Endothelial cell of umbilical vein (primary cell): ENCODE results near the gene PPOX. TPM values are rescaled to one million over a fixed set of nuclear protein-coding genes. Genes with fewer than 3 reads are reported as not detected.

Experiments used
- BruUV-seq: library from RNA; stranded (reverse); fragments of 400-500 nt; replicated peaks from 2 replicates; lab custom pipeline; 2021; lab: Mats Ljungman, UMichigan
- CTCF ChIA-PET: fragments of 300-600, 350-600 bp; sonication (Branson Sonifier 250); formaldehyde crosslinking; loops from one replicate; lab custom pipeline; 2021; ENCODE audit warnings: antibody characterized with exemption, inconsistent platforms; lab: Charles Lee
- POLR2A ChIA-PET: fragments of 300-600, 350-600 bp; sonication (Branson Sonifier 250); formaldehyde crosslinking; loops from one replicate; lab custom pipeline; 2021; ENCODE audit warnings: antibody characterized with exemption, inconsistent platforms; lab: Charles Lee
- DNase-seq: peaks from one replicate; pipeline ENCODE4 v3.0.0-alpha.2; 2011; ENCODE audit warnings: low read depth, low spot score
- FAIRE-seq: peaks from 2 replicates; lab custom pipeline; 2011; peaks lifted over from hg19 to GRCh38; lab: Jason Lieb, UNC
- H2AFZ ChIP-seq: 2 replicates; pipeline ENCODE4 v1.6.0; 2012; ENCODE audit warnings: low read depth, low read length, control low read depth, inconsistent platforms
- H3K27ac ChIP-seq: 2 replicates; pipeline ENCODE4 v1.5.1; 2011; ENCODE audit warnings: low read depth, mild to moderate bottlenecking, control low read depth, low read length, moderate library complexity; ENCODE audit not compliant: insufficient read depth
- H3K27me3 ChIP-seq, 2 experiments: 2 replicates each; pipeline versions ENCODE4 v1.6.0 to v1.6.1; 2011; ENCODE audit warnings: low read length in 2 of 2, mixed read lengths in 1 of 2; ENCODE audit not compliant: control insufficient read depth in 2 of 2, insufficient read depth in 2 of 2
- H3K36me3 ChIP-seq, 2 experiments: 2 replicates in 1 of 2; 3 replicates in 1 of 2; pipeline ENCODE4 v1.5.1; 2011; ENCODE audit warnings: low read length in 2 of 2, mild to moderate bottlenecking in 1 of 2, moderate library complexity in 1 of 2; ENCODE audit not compliant: control insufficient read depth in 2 of 2, insufficient read depth in 2 of 2; ENCODE audit errors: extremely low read depth in 1 of 2
- H3K4me1 ChIP-seq: 3 replicates; pipeline ENCODE4 v1.5.1; 2011; ENCODE audit warnings: mild to moderate bottlenecking, low read length; ENCODE audit not compliant: control insufficient read depth, insufficient read depth; ENCODE audit errors: extremely low read depth
- H3K4me2 ChIP-seq: 2 replicates; pipeline ENCODE4 v1.6.1; 2011; ENCODE audit warnings: low read length, control low read depth, mixed read lengths; ENCODE audit not compliant: insufficient read depth
- H3K4me3 ChIP-seq, 3 experiments: fragments of 200-600 bp in 1 of 3; sonication (generic), shearing (Covaris generic) in 1 of 3; replicated peaks in 1 of 3; 2 replicates each; pipeline ENCODE4 v1.5.1; 2011 to 2016; ENCODE audit warnings: control low read depth in 3 of 3, low read length in 3 of 3, mild to moderate bottlenecking in 2 of 3, inconsistent platforms in 1 of 3, low read depth in 1 of 3, moderate library complexity in 1 of 3; ENCODE audit not compliant: insufficient read depth in 1 of 3
- H3K79me2 ChIP-seq: 2 replicates; pipeline ENCODE4 v1.6.0; 2012; ENCODE audit warnings: low read length, inconsistent platforms; ENCODE audit not compliant: control insufficient read depth, insufficient read depth
- H3K9ac ChIP-seq: replicated peaks from 2 replicates; pipeline ENCODE3; 2011; ENCODE audit warnings: low read length, control low read depth; ENCODE audit not compliant: insufficient read depth; ENCODE audit errors: extremely low read depth
- H3K9me1 ChIP-seq: replicated peaks from 3 replicates; pipeline ENCODE4 v1.6.0; 2011; ENCODE audit warnings: mild to moderate bottlenecking, low read length; ENCODE audit not compliant: control insufficient read depth, insufficient read depth; ENCODE audit errors: extremely low read depth
- H3K9me3 ChIP-seq: replicated peaks from 2 replicates; pipeline ENCODE4 v1.5.1; 2012; ENCODE audit warnings: low read length, inconsistent platforms; ENCODE audit not compliant: control insufficient read depth, insufficient read depth
- H4K20me1 ChIP-seq: replicated peaks from 2 replicates; pipeline ENCODE3; 2011; ENCODE audit warnings: mild to moderate bottlenecking, low read length; ENCODE audit not compliant: control insufficient read depth, insufficient read depth; ENCODE audit errors: extremely low read depth
- CTCF ChIP-seq, 2 donors: IDR thresholded peaks; 1 replicate in 1 of 2; 2 replicates in 1 of 2; pipeline ENCODE4 v1.5.1; 2011; ENCODE audit warnings: low read length in 2 of 2, mild to moderate bottlenecking in 2 of 2, moderate library complexity in 2 of 2, control low read depth in 1 of 2, inconsistent platforms in 1 of 2, low read depth in 1 of 2; ENCODE audit not compliant: insufficient read depth in 1 of 2; ENCODE audit errors: extremely low read depth in 1 of 2
- EZH2 ChIP-seq: IDR thresholded peaks from 2 replicates; pipeline ENCODE4 v1.6.1; 2012; ENCODE audit warnings: borderline replicate concordance, low read depth, mild to moderate bottlenecking, moderate library complexity, low read length, inconsistent platforms; ENCODE audit not compliant: severe bottlenecking
- FOS ChIP-seq: IDR thresholded peaks from 2 replicates; pipeline ENCODE4 v1.6.1; 2011; ENCODE audit warnings: mild to moderate bottlenecking, low read length, moderate library complexity, borderline replicate concordance; ENCODE audit not compliant: insufficient read depth
- GATA2 ChIP-seq: IDR thresholded peaks from 2 replicates; pipeline ENCODE4 v1.7.0; 2011; ENCODE audit warnings: low read depth, mild to moderate bottlenecking, moderate library complexity, mixed read lengths, low read length; ENCODE audit not compliant: insufficient read length, insufficient read depth
- JUN ChIP-seq: IDR thresholded peaks from 2 replicates; pipeline ENCODE4 v1.6.1; 2011; ENCODE audit warnings: borderline replicate concordance, low read depth; ENCODE audit not compliant: insufficient read length, insufficient read depth
- MAX ChIP-seq: IDR thresholded peaks from 2 replicates; pipeline ENCODE4 v1.6.1; 2011; ENCODE audit not compliant: insufficient read depth, insufficient read length
- MYC ChIP-seq: IDR thresholded peaks from one replicate; pipeline ENCODE4 v1.6.1; 2011; ENCODE audit warnings: mild to moderate bottlenecking, low read depth, low read length
- POLR2A ChIP-seq: IDR thresholded peaks from 2 replicates; pipeline ENCODE4 v1.6.1; 2012; ENCODE audit warnings: low read depth, mild to moderate bottlenecking, control low read depth, low read length
- POLR2AphosphoS5 ChIP-seq: IDR thresholded peaks from 2 replicates; pipeline ENCODE4 v1.6.1; 2012; ENCODE audit warnings: low read depth, mild to moderate bottlenecking, control low read depth, low read length, moderate library complexity; ENCODE audit not compliant: insufficient read depth
- dilution Hi-C: fragments of 300-500 bp; cut with MboI; formaldehyde crosslinking; loops from one replicate; pipeline ENCODE4 v1.15.0; 2019; ENCODE audit warnings: low sequenced_read_pairs; ENCODE audit not compliant: extremely low pct_ligation_motif_present
- intact Hi-C: fragments of 100-400 bp; cut with micrococcal nuclease; formaldehyde crosslinking; loops from one replicate; pipeline ENCODE4 v1.10.0; 2022
- polyA plus RNA-seq, 4 experiments: library from polyadenylated mRNA; depleted of rRNA in 3 of 4; stranded (reverse) in 3 of 4; unstranded in 1 of 4; fragments of >200 nt; gene quantifications; 2 replicates each; pipeline versions ENCODE4 v1.2.1 to v1.2.3, GENCODE V29; 2011 to 2012; ENCODE audit warnings: missing spikeins in 1 of 4
- total RNA-seq: library from RNA; stranded (reverse); gene quantifications from 2 replicates; pipeline ENCODE4 v1.2.3, GENCODE V29; 2021

PPOX gene
- total and polyA plus RNA-seq, 2 donors (not counting 3 experiments of a cell fraction or from before 2014, with no cell fraction given) = 26.4 to 28.5 TPM

GRCh38 chr1:161130266-161130665 is 36.0 kb upstream of the PPOX start:
- no peaks in the 10 kb centered on the region for H3K27me3 ChIP-seq
- H3K4me2 ChIP-seq = peak overlapping the region; percentile 80
- no TSS peak for BruUV-seq
- no peaks in the 10 kb centered on the region for H3K9me1 ChIP-seq
- peaks cover 75% of the 10 kb centered on the region for H3K79me2 ChIP-seq
- ChIA-PET CTCF (interaction anchor here (2.1 kb wide), 1 partner anchor 13 kb away, joined by 5 read pairs; the partner anchor contains the start of genes NIT1 and PFDN2), POLR2A (no interaction called here)
- H3K9me3 ChIP-seq = no peaks in the 10 kb centered on the region
- H3K9ac ChIP-seq = no peak overlapping the region
- intact Hi-C loops = no loop called here
- dilution Hi-C loops = no loop called here
- FAIRE-seq (peak; percentile 40), DNase-seq (peak; percentile 71)
- H3K4me1 ChIP-seq = peaks cover 26% of the 10 kb centered on the region
- H3K36me3 ChIP-seq = peaks cover 9 to 10% of the 10 kb centered on the region in 2 experiments
- no peak overlapping the region for H3K27ac ChIP-seq
- no peak overlapping the region for H2AFZ ChIP-seq
- H3K4me3 ChIP-seq = peak overlapping the region in 1 of 3 experiments; percentile 90
- TF ChIP-seq MAX (no peak), POLR2A (no peak), MYC (no peak), GATA2 (no peak), FOS (no peak)
- H4K20me1 ChIP-seq = no peaks in the 10 kb centered on the region

- TF ChIP-seq GATA2 = no peak
- no peak for TF ChIP-seq POLR2AphosphoS5
- TF ChIP-seq MAX = no peak
- TF ChIP-seq POLR2A = no peak
- TF ChIP-seq EZH2 = no peak
- TF ChIP-seq FOS = no peak
- TF ChIP-seq MYC = no peak
- no peak for TF ChIP-seq JUN
- no peak for TF ChIP-seq CTCF (IDR thresholded peaks at IDR 0.05; ENCODE audit: extremely low read depth in 1 of 2, insufficient read depth in 1 of 2, low read depth in 1 of 2, low read length in 2 of 2)
- Histone ChIP-seq H3K27me3 (no peaks in the 10 kb centered on the region), H3K36me3 (peaks cover 7 to 10% of the 10 kb centered on the region in 2 experiments), H3K9me3 (no peaks in the 10 kb centered on the region), H3K4me2 (peak overlapping the region; percentile 80), H3K4me3 (peak overlapping the region; percentile 90 to 100 (median 94)), H3K79me2 (peaks cover 65% of the 10 kb centered on the region), H3K27ac (peak overlapping the region; percentile 85), H3K9me1 (no peaks in the 10 kb centered on the region), H2AFZ (peak overlapping the region; percentile 65), H4K20me1 (no peaks in the 10 kb centered on the region), H3K4me1 (peaks cover 26% of the 10 kb centered on the region), H3K9ac (peak overlapping the region; percentile 90)
- BruUV-seq = no TSS peak
- intact Hi-C loops = loop anchor here (1.0 kb wide), 1 partner anchor 13 kb away; the partner anchor contains the start of genes NIT1 and PFDN2
- CTCF ChIA-PET = interaction anchor here (0.8 to 2.9 kb wide), 10 partner anchors 13 to 297 kb away, joined by 3 to 14 read pairs (median 5); partner anchors contain the start of genes KLHDC9, NIT1, PFDN2 and PPOX
- dilution Hi-C loops = no loop called here
- FAIRE-seq (no peak), DNase-seq (peak; percentile 31)
- POLR2A ChIA-PET = interaction anchor here (0.6 to 2.8 kb wide), 5 partner anchors 11 to 87 kb away, joined by 4 to 11 read pairs (median 7); partner anchors contain the start of genes NIT1, PFDN2 and UFC1
Observed at GRCh38 chr1:161131523-161132409, 34.5 kb upstream of the PPOX start.
